Measurements from ENCODE around the gene KCNJ10.

- TF ChIP-seq KLF10 (tag by site-specific recombination; IDR thresholded peaks at IDR 0.05) (no peak), REST (tag by site-specific recombination; IDR thresholded peaks at IDR 0.05) (no peak), TRIM28 (IDR thresholded peaks at IDR 0.05; ENCODE audit: borderline replicate concordance, low read length) (no peak), YY1 (tag by site-specific recombination; IDR thresholded peaks at IDR 0.05) (no peak), CTCF (tag by site-specific recombination; IDR thresholded peaks at IDR 0.05) (no peak)
Observed at GRCh38 chr1:160117300-160117699, 47.3 kb upstream of the KCNJ10 start.
